Stimulated activated CD8-positive, alpha-beta memory T cell treated with anti-CD3 and anti-CD28 coated beads, Interleukin-12 subunit alpha, Interleukin-12 subunit beta, amount 100 ng/mL, for 24 hours (primary cell): ENCODE results near the gene MLF1.
"Not testable (repeated sequence)": the region's sequence is repeated elsewhere in the genome, so short reads cannot be mapped to it uniquely, and the experiment has no call there.

ENCODE experiments used
- DNase-seq: peaks from one replicate; pipeline ENCODE4 v3.0.0-alpha.2; 2020; ENCODE audit errors: extremely low read depth

MLF1 gene

GRCh38 chr3:158570999-158571702 is at the start of gene MLF1:
Gene MLF1, plus strand, starts transcription at chr3:158571194. Its CDS starts 107 bp downstream, at chr3:158571301.
- DNase-seq, result peak; percentile 52

GRCh38 chr3:158522221-158523136 is 48.5 kb upstream of the MLF1 start:
- no peak for DNase-seq

GRCh38 chr3:158528076-158528674 is 42.8 kb upstream of the MLF1 start:
- DNase-seq, result no peak

- no peak for DNase-seq
Observed at GRCh38 chr3:158531334-158531733, 39.7 kb upstream of the MLF1 start.

- DNase-seq, result no peak
Observed at GRCh38 chr3:158532099-158532734, 38.8 kb upstream of the MLF1 start.

- no peak for DNase-seq
Observed at GRCh38 chr3:158535918-158536317, 35.1 kb upstream of the MLF1 start.

GRCh38 chr3:158539414-158540014 is 31.5 kb upstream of the MLF1 start:
- DNase-seq, result no peak

- no peak for DNase-seq
Observed at GRCh38 chr3:158540066-158540465, 30.9 kb upstream of the MLF1 start.

GRCh38 chr3:158548691-158549090 is 22.3 kb upstream of the MLF1 start:
- no peak for DNase-seq

GRCh38 chr3:158549938-158550337 is 21.1 kb upstream of the MLF1 start:
- DNase-seq, result not testable (repeated sequence)

GRCh38 chr3:158552124-158552523 is 18.9 kb upstream of the MLF1 start:
- DNase-seq, result no peak

GRCh38 chr3:158559504-158559903 is 11.5 kb upstream of the MLF1 start:
- no peak for DNase-seq

- DNase-seq, result no peak
Observed at GRCh38 chr3:158560979-158561378, 10.0 kb upstream of the MLF1 start.

GRCh38 chr3:158562674-158563073 is 8.3 kb upstream of the MLF1 start:
- DNase-seq, result no peak

GRCh38 chr3:158563076-158563475 is 7.9 kb upstream of the MLF1 start:
- DNase-seq, result no peak

GRCh38 chr3:158565076-158565475 is 5.9 kb upstream of the MLF1 start:
- DNase-seq, result no peak

GRCh38 chr3:158568784-158569183 is 2.2 kb upstream of the MLF1 start:
- no peak for DNase-seq

GRCh38 chr3:158569794-158570193 is 1.2 kb upstream of the MLF1 start:
- DNase-seq, result no peak

- DNase-seq, result no peak
Observed at GRCh38 chr3:158571969-158572765, 1.2 kb downstream of the MLF1 start.

GRCh38 chr3:158572766-158573060 is 1.7 kb downstream of the MLF1 start:
- no peak for DNase-seq

GRCh38 chr3:158573714-158574113 is 2.7 kb downstream of the MLF1 start:
- DNase-seq, result no peak
